HL-60/S4 (cell line): ENCODE measurements around the gene TRIM14.

Experiments used
- in situ Hi-C: fragments of 300-500 bp; cut with MboI; formaldehyde crosslinking; loops from 2 replicates; pipeline ENCODE4 v1.14.3; 2022; ENCODE audit warnings: low sequenced_read_pairs

Gene TRIM14, protein sequence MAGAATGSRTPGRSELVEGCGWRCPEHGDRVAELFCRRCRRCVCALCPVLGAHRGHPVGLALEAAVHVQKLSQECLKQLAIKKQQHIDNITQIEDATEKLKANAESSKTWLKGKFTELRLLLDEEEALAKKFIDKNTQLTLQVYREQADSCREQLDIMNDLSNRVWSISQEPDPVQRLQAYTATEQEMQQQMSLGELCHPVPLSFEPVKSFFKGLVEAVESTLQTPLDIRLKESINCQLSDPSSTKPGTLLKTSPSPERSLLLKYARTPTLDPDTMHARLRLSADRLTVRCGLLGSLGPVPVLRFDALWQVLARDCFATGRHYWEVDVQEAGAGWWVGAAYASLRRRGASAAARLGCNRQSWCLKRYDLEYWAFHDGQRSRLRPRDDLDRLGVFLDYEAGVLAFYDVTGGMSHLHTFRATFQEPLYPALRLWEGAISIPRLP

DNA sequence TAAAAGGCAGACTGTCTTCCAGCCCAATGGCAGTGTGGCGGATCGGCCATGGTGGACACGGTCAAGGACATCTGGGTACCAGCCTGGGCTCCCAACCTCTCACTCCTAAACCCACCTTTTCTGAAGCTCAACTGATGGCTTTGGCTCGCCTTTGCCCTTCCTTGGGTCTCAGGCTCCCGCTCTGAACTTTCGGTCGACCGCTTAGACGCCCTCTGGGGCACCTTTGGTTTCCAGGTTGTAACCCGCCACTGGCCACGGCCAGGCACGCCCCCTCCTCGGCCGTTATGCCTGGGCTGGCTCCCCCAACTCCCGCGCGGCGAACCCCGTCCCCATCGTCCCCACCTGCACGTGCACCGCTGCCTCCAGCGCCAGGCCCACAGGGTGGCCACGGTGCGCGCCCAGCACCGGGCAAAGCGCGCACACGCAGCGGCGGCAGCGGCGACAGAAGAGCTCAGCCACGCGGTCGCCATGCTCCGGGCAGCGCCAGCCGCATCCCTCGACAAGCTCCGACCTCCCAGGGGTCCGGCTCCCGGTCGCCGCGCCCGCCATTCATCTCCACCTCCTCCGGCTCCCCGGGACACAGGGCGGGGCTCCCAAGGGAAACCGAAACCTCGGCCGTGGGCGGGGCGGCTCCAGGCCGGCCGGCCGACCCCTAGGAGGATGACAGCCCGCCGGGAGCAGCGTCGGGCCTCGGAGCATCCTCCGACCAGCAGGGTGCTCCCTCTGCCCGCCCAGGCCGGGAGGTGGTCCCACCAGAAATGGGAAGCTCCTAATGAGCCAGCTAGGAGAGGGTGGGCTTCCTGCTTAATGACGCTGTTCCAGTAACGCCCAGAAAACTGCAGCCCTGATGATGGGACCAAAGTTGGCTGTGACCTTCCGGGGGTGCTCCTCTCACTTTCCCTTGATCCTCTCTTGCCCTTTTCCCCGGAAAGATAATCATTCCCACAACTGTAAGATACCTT, at the start of gene TRIM14:
Gene TRIM14 (minus strand): TSS at position 583 of the 962 bp plus-strand sequence. CDS start 34 bp downstream, at position 549.
- in situ Hi-C loops = no loop called here

DNA sequence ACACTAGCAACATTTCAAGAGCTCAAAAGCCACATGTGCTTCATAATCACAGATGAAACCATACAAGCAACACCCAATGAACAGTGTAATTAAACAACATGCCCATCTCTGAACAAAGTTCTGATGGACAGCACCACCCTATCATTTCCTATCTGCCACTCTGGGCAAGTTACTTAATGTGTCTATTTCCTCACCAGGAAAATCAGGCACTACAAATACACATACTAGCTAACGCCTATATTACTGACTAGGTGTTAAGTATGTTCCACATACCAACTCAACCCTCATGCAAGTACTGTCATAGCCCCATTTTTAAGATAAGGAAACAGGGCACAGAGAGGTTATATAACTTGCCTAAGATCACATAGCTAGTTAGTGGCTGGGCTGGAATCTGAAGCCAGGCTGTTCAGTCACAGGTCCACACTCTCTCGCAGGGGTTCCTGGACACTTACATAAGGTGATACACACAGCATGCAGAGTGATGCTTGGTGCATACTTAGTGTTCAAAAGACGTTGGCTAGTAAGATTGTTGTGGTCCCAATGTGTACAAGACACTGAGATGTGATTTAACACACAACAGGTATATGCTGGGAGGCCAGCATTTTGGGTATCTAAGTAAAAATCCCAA, 49.2 kb upstream of the TRIM14 start:
- in situ Hi-C loops = no loop called here

DNA sequence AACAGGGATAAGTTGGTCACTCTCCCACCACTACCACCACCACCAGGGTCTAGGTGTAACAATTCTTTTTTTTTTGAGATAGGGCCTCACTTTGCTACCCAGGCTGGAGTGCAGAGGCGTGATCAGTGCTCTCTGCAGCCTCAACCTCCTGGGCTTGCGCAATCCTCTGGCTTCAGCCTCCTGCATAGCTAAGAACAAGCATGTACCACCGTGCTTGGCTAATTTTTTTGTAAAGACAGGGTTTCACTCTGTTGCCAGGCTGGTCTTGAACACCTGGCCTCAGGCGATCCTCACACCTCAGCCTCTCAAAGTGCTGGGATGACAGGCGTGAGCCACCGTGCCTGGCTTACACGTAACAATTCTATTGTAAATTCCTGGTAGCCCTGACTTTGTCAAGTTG, 45.9 kb upstream of the TRIM14 start:
- in situ Hi-C loops = no loop called here

DNA sequence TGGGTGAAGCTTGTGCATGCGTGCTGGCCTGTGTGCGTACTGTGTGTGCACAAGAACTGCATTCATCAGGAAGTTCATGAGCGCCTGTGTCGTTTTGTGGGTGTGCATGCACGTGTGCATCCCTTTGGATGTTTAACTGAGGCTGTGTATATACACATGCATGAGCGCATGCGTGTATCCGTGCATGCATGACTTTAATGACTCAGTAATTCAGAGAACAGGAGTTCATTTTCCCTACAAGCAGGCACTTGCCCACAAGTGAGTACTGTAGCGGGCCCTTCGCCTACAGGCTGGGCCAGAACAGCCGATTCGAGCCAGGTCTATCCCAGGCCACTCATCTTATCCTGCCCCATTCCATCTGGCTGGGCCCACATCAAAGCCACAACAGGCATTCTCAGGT, 43.6 kb upstream of the TRIM14 start:
- in situ Hi-C loops = no loop called here

DNA sequence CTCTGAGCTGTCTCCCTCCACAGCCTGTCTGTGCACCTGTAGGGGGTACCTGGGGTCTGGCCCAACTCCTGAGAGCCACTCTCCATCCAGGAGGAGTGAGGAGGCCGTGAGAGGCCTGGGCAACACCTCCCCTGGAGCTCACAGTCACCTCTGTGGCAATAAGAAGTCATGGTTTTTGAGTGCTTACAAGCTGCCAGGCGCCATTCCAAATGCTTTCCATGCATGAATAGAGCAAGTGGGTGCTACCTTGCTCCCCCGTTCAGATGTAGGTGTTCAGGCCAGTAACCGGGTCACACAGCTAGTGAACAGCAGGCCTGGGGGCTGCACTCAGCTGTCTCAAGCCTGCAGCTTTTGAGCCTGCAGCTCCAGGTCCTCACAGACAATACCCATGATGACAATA, 42.8 kb upstream of the TRIM14 start:
- in situ Hi-C loops = no loop called here

DNA sequence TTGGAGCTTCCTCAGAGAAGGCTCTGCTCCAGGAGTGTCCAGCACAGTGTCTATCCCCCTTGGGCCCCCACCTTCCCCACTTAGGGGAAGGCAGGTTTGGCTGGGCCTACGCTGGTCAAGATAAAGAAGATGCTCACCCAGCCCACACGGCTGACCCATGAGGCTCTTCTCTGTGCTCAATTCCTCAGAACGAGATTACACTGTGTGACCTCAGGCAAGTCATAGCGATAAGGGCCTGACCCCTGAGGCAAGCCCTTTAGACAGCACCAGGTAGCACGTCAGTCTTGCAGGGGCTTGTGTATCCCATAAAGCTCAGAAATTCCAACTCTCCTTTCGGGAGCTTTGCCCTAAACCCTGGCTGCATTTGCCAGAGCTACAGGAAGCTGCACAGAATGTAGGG, 40.8 kb upstream of the TRIM14 start:
- in situ Hi-C loops = no loop called here

DNA sequence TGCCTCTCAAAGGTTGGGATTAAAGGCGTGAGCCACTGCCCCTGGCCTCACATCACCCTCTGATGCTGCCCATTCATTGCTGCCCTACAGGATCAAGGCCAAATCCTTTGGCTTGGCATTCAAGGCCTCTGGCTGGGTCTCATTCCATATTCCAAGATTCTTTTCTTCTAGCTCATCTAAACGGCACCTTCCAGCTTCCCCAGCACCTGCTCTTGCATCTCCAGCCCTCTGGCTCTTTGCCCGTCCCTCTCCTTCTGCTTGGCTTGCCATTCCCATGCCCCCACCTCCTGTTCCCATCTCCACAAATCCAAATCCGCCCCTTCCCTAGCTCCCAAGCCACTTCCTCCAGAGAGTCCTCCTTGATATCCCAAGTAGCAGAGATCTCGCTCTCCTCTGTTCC, 40.3 kb upstream of the TRIM14 start:
- in situ Hi-C loops = no loop called here

- in situ Hi-C loops = no loop called here
Observed at GRCh38 chr9:98158071-98158831, 39.2 kb upstream of the TRIM14 start.

DNA sequence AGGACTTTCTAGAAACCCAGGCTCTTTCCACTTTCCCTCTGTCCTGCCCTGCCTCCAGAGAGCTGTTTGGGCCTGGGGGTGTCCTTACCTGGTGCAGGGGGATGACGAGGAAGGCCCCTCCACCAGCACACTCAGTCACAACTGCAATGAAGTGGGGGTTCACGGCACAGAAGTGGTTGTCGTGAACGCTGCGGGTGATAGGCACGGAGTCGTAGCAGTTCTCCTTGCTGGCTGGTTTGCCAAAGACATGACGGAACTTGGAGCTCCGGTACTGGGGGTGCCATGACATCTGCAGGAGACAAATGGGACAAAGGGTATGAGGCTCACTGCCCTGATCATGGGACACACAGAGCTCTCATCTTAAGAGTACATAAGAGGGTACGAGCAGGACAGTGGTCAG, 38.4 kb upstream of the TRIM14 start:
- in situ Hi-C loops = no loop called here

DNA sequence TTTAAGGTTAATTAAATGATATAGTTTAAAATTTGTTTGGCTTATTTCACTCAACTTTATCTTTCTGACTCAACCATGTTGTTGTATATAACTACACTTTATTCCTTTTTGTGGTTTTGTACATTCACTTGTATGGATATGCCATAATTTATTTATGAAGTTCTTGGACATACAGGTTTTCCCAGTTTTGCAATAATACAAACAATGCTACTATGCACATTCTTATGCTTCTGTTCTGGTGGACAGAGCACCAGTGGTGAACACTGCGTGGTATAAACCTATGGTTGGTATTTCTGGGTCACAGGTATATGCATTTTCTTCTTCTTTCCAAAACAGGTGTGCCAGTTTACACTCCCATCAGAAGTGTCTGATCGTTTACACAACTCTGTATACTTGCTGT, 35.7 kb upstream of the TRIM14 start:
- in situ Hi-C loops = no loop called here

GRCh38 chr9:98152526-98152925, 33.5 kb upstream of the TRIM14 start:
- in situ Hi-C loops = no loop called here

GRCh38 chr9:98150721-98151120, 31.7 kb upstream of the TRIM14 start:
- in situ Hi-C loops = no loop called here

GRCh38 chr9:98150164-98150563, 31.1 kb upstream of the TRIM14 start:
- in situ Hi-C loops = no loop called here

- in situ Hi-C loops = no loop called here
Observed at GRCh38 chr9:98149422-98149821, 30.4 kb upstream of the TRIM14 start.

DNA sequence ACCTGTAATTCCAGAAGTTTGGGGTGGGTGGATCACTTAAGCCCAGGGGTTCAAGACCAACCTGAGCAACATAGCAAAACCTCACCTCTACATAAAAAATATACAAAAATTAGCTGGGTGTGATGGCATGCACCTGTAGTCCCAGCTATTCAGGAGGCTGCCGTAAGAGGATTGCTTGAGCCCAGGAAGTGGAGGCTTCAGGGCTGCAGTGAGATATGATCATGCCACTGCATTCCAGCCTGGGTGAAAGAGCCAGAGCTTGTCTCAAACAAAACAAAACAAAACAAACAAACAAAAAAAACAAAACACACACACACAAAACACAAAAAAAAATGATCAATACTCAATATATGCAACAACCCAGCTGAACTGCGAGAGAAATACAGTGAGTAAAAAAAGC, 29.5 kb upstream of the TRIM14 start:
- in situ Hi-C loops = no loop called here

GRCh38 chr9:98147582-98147981, 28.6 kb upstream of the TRIM14 start:
- in situ Hi-C loops = no loop called here

GRCh38 chr9:98146101-98146991, 27.3 kb upstream of the TRIM14 start:
- in situ Hi-C loops = no loop called here

DNA sequence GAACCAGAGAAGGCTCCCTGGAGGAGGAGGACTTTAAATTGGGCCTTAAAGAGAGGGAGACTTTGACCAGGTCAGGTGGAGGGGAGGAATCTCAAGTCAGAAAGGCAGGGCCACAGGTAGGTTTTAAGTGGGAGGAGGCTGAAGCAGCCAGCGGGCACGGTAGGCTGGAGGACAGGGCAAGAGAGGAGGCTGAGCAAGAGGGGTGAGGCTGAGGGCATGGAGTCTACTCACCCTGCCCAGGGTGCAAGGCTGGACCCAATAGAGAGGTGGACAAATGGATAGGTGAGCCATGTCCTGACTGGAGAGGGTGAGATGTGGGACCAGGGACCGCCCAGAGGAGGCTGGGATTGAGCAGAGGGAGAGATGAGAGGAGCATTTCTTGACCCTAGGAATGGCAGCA, 25.6 kb upstream of the TRIM14 start:
- in situ Hi-C loops = no loop called here

- in situ Hi-C loops = no loop called here
Observed at GRCh38 chr9:98144076-98144475, 25.1 kb upstream of the TRIM14 start.
